Fibroblast of lung (primary cell): ENCODE data around the gene MRTFA. TPM values are rescaled to one million over a fixed set of nuclear protein-coding genes. Genes with fewer than 3 reads are reported as not detected.

Experiments used
- DNase-seq, 2 donors: peaks; one replicate each; pipeline versions ENCODE4 v3.0.0 to v3.0.0-alpha.2; 2010; ENCODE audit warnings: low read depth in 2 of 2
- H2AFZ ChIP-seq: 2 replicates; pipeline ENCODE4 v1.5.1; 2012; ENCODE audit warnings: low read length, control low read depth, inconsistent platforms
- H3K27ac ChIP-seq: 2 replicates; pipeline ENCODE4 v1.5.1; 2011; ENCODE audit warnings: low read length, control low read depth; ENCODE audit not compliant: insufficient read depth
- H3K27me3 ChIP-seq: 2 replicates; pipeline ENCODE4 v1.5.1; 2011; ENCODE audit warnings: mild to moderate bottlenecking, low read length; ENCODE audit not compliant: control insufficient read depth, insufficient read depth
- H3K36me3 ChIP-seq: 2 replicates; pipeline ENCODE4 v1.5.1; 2011; ENCODE audit warnings: low read length; ENCODE audit not compliant: control insufficient read depth, insufficient read depth
- H3K4me1 ChIP-seq: 2 replicates; pipeline ENCODE4 v1.5.1; 2011; ENCODE audit warnings: low read length; ENCODE audit not compliant: control insufficient read depth, insufficient read depth; ENCODE audit errors: extremely low read depth
- H3K4me2 ChIP-seq: 2 replicates; pipeline ENCODE4 v1.5.1; 2011; ENCODE audit warnings: low read length, control low read depth; ENCODE audit not compliant: insufficient read depth; ENCODE audit errors: extremely low read depth
- H3K4me3 ChIP-seq, 4 experiments: fragments of 200-600 bp in 1 of 4; sonication (generic) in 1 of 4; replicated peaks in 1 of 4; 2 replicates each; pipeline ENCODE4 v1.5.1; 2011 to 2016; ENCODE audit warnings: low read length in 4 of 4, low read depth in 3 of 4, mild to moderate bottlenecking in 3 of 4, control low read depth in 2 of 4, inconsistent platforms in 1 of 4, mixed read lengths in 1 of 4; ENCODE audit not compliant: insufficient read depth in 1 of 4; ENCODE audit errors: control extremely low read depth in 1 of 4
- H3K79me2 ChIP-seq: 2 replicates; pipeline ENCODE4 v1.5.1; 2012; ENCODE audit warnings: mild to moderate bottlenecking, low read length, inconsistent platforms; ENCODE audit not compliant: control insufficient read depth, insufficient read depth
- H3K9ac ChIP-seq: 2 replicates; pipeline ENCODE4 v1.5.1; 2011; ENCODE audit warnings: mild to moderate bottlenecking, low read length, control low read depth; ENCODE audit not compliant: insufficient read depth
- H3K9me3 ChIP-seq: 2 replicates; pipeline ENCODE4 v1.5.1; 2012; ENCODE audit warnings: low read depth, low read length; ENCODE audit not compliant: control insufficient read depth, insufficient read depth
- H4K20me1 ChIP-seq: 2 replicates; pipeline ENCODE4 v1.5.1; 2011; ENCODE audit warnings: low read length; ENCODE audit not compliant: control insufficient read depth, insufficient read depth; ENCODE audit errors: extremely low read depth
- EZH2 ChIP-seq: IDR thresholded peaks from 2 replicates; pipeline ENCODE4 v1.5.1; 2012; ENCODE audit warnings: low read length, control low read depth, mild to moderate bottlenecking; ENCODE audit errors: missing control alignments
- polyA plus RNA-seq, 2 donors: library from polyadenylated mRNA; depleted of rRNA in 1 of 2; stranded (reverse) in 1 of 2; unstranded in 1 of 2; fragments of >200 nt; gene quantifications; 2 replicates each; pipeline ENCODE4 v1.2.1, GENCODE V29; 2011 to 2012; ENCODE audit warnings: missing spikeins in 1 of 2
- total RNA-seq: library from RNA; depleted of rRNA; stranded (reverse); fragments of >200 nt; gene quantifications from 2 replicates; pipeline ENCODE4 v1.2.1, GENCODE V29; 2014
- TF ChIP-seq, protein P1 (sequence below), 2 donors: IDR thresholded peaks in 1 of 2; conservative IDR thresholded peaks in 1 of 2; 1 replicate in 1 of 2; 2 replicates in 1 of 2; pipeline ENCODE4 v1.5.1; 2011 to 2012; ENCODE audit warnings: low read length in 2 of 2, control low read depth in 1 of 2, inconsistent platforms in 1 of 2, low read depth in 1 of 2, mild to moderate bottlenecking in 1 of 2

MRTFA gene
- total and polyA plus RNA-seq, 2 donors (not counting 1 experiment from before 2014, with no cell fraction given), result 7.6 to 23.0 TPM

DNA sequence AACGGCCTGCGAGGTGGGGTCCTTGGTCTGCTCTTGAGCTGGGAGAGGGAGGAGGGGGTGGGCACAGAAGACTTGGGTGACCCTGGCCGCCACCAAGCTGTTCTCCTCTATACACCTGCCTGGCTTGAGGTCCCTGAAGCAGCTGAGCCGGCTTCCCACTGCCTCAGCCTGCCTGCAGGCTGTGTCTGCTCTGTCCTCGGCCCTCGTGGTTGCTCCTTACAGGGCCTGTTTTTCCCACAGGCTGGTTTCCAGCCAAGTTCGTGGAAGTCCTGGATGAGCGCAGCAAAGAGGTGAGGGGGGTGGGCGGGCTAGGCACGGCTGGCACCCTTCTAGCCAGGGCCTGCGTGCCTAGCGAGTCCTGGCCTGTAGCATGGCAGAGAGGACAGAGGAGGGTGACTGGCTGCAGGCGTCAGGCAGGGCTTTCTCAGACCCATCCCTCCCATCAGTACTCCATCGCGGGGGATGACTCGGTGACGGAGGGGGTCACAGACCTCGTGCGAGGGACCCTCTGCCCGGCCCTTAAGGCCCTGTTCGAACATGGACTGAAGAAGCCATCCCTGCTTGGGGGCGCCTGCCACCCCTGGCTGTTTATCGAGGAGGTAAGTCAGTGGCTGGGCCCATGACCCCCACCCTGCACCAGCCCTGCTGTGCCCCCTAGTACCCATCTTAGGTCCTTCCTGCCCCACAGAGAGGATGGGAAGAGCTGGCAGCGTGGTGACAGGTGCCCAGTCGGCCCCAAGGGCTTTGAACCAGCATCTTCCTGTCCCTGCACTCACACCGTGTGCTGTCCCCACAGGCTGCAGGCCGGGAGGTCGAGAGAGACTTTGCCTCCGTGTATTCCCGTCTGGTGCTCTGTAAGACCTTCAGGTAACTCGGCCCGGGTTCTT lies 228.4 kb downstream of the MRTFA start:
- no peaks in the 10 kb centered on the region for H3K4me1 ChIP-seq

DNA sequence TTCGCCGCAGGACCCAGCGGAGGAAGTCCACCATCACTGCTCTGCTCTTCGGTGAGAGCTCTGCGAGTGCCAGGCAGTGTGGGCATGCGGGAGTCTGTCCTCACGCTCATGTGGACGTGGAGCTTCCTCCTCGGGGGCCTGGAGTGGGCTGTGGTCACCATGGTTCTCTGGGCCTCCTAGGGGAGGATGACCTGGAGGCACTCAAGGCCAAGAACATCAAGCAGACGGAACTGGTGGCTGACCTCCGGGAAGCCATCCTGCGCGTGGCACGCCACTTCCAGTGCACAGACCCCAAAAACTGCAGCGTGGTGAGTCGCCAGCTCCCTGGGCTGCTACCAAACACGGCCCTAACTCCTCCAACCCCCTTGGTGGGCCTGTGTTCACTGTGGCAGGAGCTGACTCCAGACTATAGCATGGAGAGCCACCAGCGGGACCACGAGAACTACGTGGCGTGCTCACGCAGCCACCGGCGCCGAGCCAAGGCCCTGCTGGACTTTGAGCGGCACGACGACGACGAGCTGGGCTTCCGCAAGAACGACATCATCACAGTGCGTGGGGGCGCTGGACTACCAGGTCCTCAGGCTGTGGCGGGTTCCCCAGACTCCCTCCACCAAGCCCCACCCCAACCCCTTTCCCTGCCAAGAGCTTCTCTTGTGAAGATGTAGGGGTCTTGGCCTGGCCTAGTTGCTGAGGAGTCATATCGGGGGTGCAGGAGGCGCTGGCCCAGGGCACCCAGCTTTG lies 229.3 kb downstream of the MRTFA start:
- Histone ChIP-seq H3K9ac (no peak overlapping the region), H2AFZ (no peak overlapping the region), H3K4me1 (no peaks in the 10 kb centered on the region), H3K79me2 (no peaks in the 10 kb centered on the region), H4K20me1 (no peaks in the 10 kb centered on the region), H3K9me3 (no peaks in the 10 kb centered on the region), H3K4me2 (no peak overlapping the region), H3K4me3 (no peak overlapping the region), H3K36me3 (peaks cover 46% of the 10 kb centered on the region), H3K27ac (no peak overlapping the region), H3K27me3 (no peaks in the 10 kb centered on the region)
- no peak for DNase-seq
- TF ChIP-seq, protein P1, sequence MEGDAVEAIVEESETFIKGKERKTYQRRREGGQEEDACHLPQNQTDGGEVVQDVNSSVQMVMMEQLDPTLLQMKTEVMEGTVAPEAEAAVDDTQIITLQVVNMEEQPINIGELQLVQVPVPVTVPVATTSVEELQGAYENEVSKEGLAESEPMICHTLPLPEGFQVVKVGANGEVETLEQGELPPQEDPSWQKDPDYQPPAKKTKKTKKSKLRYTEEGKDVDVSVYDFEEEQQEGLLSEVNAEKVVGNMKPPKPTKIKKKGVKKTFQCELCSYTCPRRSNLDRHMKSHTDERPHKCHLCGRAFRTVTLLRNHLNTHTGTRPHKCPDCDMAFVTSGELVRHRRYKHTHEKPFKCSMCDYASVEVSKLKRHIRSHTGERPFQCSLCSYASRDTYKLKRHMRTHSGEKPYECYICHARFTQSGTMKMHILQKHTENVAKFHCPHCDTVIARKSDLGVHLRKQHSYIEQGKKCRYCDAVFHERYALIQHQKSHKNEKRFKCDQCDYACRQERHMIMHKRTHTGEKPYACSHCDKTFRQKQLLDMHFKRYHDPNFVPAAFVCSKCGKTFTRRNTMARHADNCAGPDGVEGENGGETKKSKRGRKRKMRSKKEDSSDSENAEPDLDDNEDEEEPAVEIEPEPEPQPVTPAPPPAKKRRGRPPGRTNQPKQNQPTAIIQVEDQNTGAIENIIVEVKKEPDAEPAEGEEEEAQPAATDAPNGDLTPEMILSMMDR (conservative IDR thresholded peaks at IDR 0.05 in 1 of 2, IDR thresholded peaks at IDR 0.05 in 1 of 2; ENCODE audit: low read depth in 1 of 2, low read length in 2 of 2), result no peak
- TF ChIP-seq EZH2, result no peak

More for the DNA sequence above, 228.4 kb downstream of the MRTFA start:
- no peaks in the 10 kb centered on the region for H3K9me3 ChIP-seq
- H3K4me2 ChIP-seq, result no peak overlapping the region
- DNase-seq, result no peak
- H2AFZ ChIP-seq, result no peak overlapping the region
- no peak overlapping the region for H3K4me3 ChIP-seq
- H3K36me3 ChIP-seq, result peaks cover 46% of the 10 kb centered on the region
- no peaks in the 10 kb centered on the region for H3K79me2 ChIP-seq
- TF ChIP-seq, protein P1 (conservative IDR thresholded peaks at IDR 0.05 in 1 of 2, IDR thresholded peaks at IDR 0.05 in 1 of 2; ENCODE audit: low read depth in 1 of 2, low read length in 2 of 2), result no peak
- no peak for TF ChIP-seq EZH2
- no peaks in the 10 kb centered on the region for H3K27me3 ChIP-seq
- H3K27ac ChIP-seq, result no peak overlapping the region
- no peak overlapping the region for H3K9ac ChIP-seq
- no peaks in the 10 kb centered on the region for H4K20me1 ChIP-seq
